ENCODE measurements around the gene TMEM236. TPM values are rescaled to one million over a fixed set of nuclear protein-coding genes. Genes with fewer than 3 reads are reported as not detected.

The TMEM236 gene
- total and polyA plus RNA-seq, 9 of the 15 experiments (the other 6 are each of a cell fraction or from before 2014, with no cell fraction given): 0.04 to 0.13 (median 0.04) TPM; not detected in 4

- Histone ChIP-seq H3K79me2 (ENCODE audit: control insufficient read depth, insufficient read depth, low read length) (no peaks in the 10 kb centered on the region), H3K4me3 (no peak overlapping the region), H3K4me1 (replicated peaks in 1 of 2; ENCODE audit: control insufficient read depth in 2 of 2, insufficient read depth in 2 of 2, low read length in 2 of 2) (no peaks in the 10 kb centered on the region), H3K9me3 (replicated peaks; ENCODE audit: control insufficient read depth, insufficient read depth, low read depth, low read length) (no peaks in the 10 kb centered on the region), H2AFZ (ENCODE audit: low read depth, low read length) (no peak overlapping the region), H3K27me3 (ENCODE audit: control insufficient read depth in 2 of 2, insufficient read depth in 2 of 2, low read length in 2 of 2) (peaks cover 4 to 42% of the 10 kb centered on the region in 2 experiments; a peak in 2 of 5 replicates), H3K4me2 (ENCODE audit: insufficient read depth, low read length) (no peak overlapping the region), H4K20me1 (replicated peaks; ENCODE audit: control insufficient read depth, insufficient read depth, low read length) (no peaks in the 10 kb centered on the region), H3K36me3 (ENCODE audit: control insufficient read depth, insufficient read depth, low read length) (no peaks in the 10 kb centered on the region), H3K27ac (ENCODE audit: extremely low read depth, low read depth, low read length) (no peak overlapping the region), H3K9ac (ENCODE audit: insufficient read depth in 1 of 2, low read depth in 2 of 2, low read length in 2 of 2) (no peak overlapping the region), H3K9me1 (ENCODE audit: control insufficient read depth, insufficient read depth, low read length) (no peaks in the 10 kb centered on the region)
- WGBS (ENCODE audit: insufficient coverage, low coverage, missing lambda C conversion rate): 0% methylated on average over 1 of the region's 1 CpG
- FAIRE-seq (no peak), DNase-seq (ENCODE audit: extremely low read depth in 1 of 4, low spot score in 3 of 4) (no peak), ATAC-seq (no peak)
- in situ Hi-C loops (cut with MboI) (no loop called here), intact Hi-C loops (cut with micrococcal nuclease) (no loop called here)
- BruUV-seq (replicated peaks): no TSS peak
- ChIA-PET POLR2A (no interaction called here), CTCF (ENCODE audit: low intra/inter-chr PET ratio) (no interaction called here)
- TF ChIP-seq SAFB (IDR thresholded peaks at IDR 0.05; ENCODE audit: borderline replicate concordance, low read depth, low read length) (no peak), SIN3A (IDR thresholded peaks at IDR 0.05; ENCODE audit: borderline replicate concordance in 2 of 2, control insufficient read depth in 1 of 2, low read depth in 2 of 2, low read length in 2 of 2) (no peak), ZSCAN29 (IDR thresholded peaks at IDR 0.05) (no peak), DACH1 (IDR thresholded peaks at IDR 0.05; ENCODE audit: partially characterized antibody) (no peak), MAFG (tag; conservative IDR thresholded peaks at IDR 0.05) (no peak), FOXA3 (CRISPR knock-in tag; conservative IDR thresholded peaks at IDR 0.05 in 1 of 2, IDR thresholded peaks at IDR 0.05 in 1 of 2) (no peak), ZNF76 (CRISPR knock-in tag; IDR thresholded peaks at IDR 0.05; ENCODE audit: borderline replicate concordance) (no peak), STAG1 (CRISPR knock-in tag; IDR thresholded peaks at IDR 0.05; ENCODE audit: borderline replicate concordance) (no peak), HLTF (IDR thresholded peaks at IDR 0.05) (no peak), HDAC3 (IDR thresholded peaks at IDR 0.05; ENCODE audit: borderline replicate concordance, partially characterized antibody) (no peak), PHB2 (IDR thresholded peaks at IDR 0.05; ENCODE audit: low read depth) (no peak), ZBTB11 (CRISPR knock-in tag; IDR thresholded peaks at IDR 0.05) (no peak), ZNF695 (CRISPR knock-in tag; IDR thresholded peaks at IDR 0.05) (no peak)
These were observed 69.9 kb downstream of the TMEM236 start for GRCh38 chr10:17821893-17822292.
